ENCODE data around the gene SAXO1. TPM values are rescaled to one million over a fixed set of nuclear protein-coding genes. Genes with fewer than 3 reads are reported as not detected.

The SAXO1 gene
- total and polyA plus RNA-seq, 12 donors, result under 0.01 to 0.94 (median 0.23) TPM; not detected in 4

- H3K36me3 ChIP-seq (replicated peaks in 1 of 2), result no peaks in the 10 kb centered on the region
- H3K27me3 ChIP-seq, result no peaks in the 10 kb centered on the region
- intact Hi-C loops (cut with DNase I), result no loop called here
- H3K27ac ChIP-seq, result no peak overlapping the region
- no peak for DNase-seq
- 90 to 97% (median 93%) methylated on average over 9 of the region's 9 CpGs for WGBS, 4 donors
- no peak for TF ChIP-seq CTCF (IDR thresholded peaks at IDR 0.05)
- no peak for TF ChIP-seq POLR2A (IDR thresholded peaks at IDR 0.05)
- peaks cover 0 to 4% (median 0%) of the 10 kb centered on the region in 3 donors for H3K9me3 ChIP-seq (replicated peaks in 1 of 3)
- H3K4me1 ChIP-seq (replicated peaks in 1 of 2), result no peaks in the 10 kb centered on the region
- H3K4me3 ChIP-seq, result no peak overlapping the region
These were observed 127.0 kb downstream of the SAXO1 start for GRCh38 chr9:18905883-18906629.

DNA sequence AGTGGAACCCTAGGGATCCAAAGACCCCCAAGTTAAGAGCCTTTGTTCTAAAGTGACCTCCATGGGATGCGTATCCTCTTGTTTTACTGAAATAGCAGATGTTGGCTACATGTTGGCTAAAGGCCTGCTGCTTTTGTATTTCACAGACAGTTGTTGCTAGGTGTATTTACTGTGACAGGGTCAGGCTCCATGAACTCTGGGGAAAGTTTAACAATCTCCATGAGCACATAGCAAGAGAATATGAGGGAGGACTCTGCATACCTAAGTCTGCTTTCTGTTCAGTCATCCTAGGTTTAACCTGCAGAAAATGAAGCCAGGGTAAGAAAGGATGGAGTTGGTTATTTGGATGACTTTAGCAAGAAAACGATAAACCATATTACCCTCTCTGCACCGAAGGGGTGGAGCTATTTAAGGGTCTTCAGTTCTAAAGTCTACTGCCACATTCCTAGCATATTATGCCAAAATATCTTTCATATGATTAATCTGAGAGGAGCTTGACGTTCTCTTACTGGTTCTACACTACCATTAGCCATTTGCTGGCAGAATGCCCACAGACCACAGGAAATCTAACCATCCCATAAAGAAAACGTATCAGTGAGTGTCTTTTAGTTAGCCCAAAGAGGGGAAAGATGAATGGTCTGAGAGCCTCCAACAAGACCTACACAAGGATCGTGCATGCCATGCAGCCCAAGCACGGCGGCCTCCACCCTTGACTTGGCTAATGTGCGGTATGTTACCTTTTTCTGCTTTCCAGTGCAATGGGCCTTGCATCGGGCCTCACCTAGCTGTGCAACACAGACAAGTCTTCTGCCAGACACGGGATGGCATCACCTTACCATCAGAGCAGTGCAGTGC is 127.8 kb downstream of the SAXO1 start:
- H3K9me3 ChIP-seq (replicated peaks in 1 of 3), result peaks cover 0 to 4% (median 0%) of the 10 kb centered on the region in 3 donors
- no peaks in the 10 kb centered on the region for H3K27me3 ChIP-seq
- no peak for TF ChIP-seq CTCF (IDR thresholded peaks at IDR 0.05)
- TF ChIP-seq POLR2A (IDR thresholded peaks at IDR 0.05), result no peak
- H3K27ac ChIP-seq, result no peak overlapping the region
- WGBS, 4 donors, result 83 to 95% (median 92%) methylated on average over 10 to 11 of the region's 11 CpGs
- H3K4me1 ChIP-seq (replicated peaks in 1 of 2), result no peaks in the 10 kb centered on the region
- H3K4me3 ChIP-seq, result no peak overlapping the region
- intact Hi-C loops (cut with DNase I), result no loop called here
- no peaks in the 10 kb centered on the region for H3K36me3 ChIP-seq (replicated peaks in 1 of 2)
- no peak for DNase-seq

GRCh38 chr9:18903450-18903849 is 129.6 kb downstream of the SAXO1 start:
- intact Hi-C loops (cut with DNase I), result no loop called here
- DNase-seq, result no peak
- Histone ChIP-seq H3K36me3 (replicated peaks in 1 of 2) (no peaks in the 10 kb centered on the region), H3K4me3 (no peak overlapping the region), H3K9me3 (replicated peaks in 1 of 3) (peaks cover 0 to 4% (median 0%) of the 10 kb centered on the region in 3 donors), H3K27ac (no peak overlapping the region), H3K27me3 (no peaks in the 10 kb centered on the region), H3K4me1 (replicated peaks in 1 of 2) (no peaks in the 10 kb centered on the region)
- 89 to 98% (median 93%) methylated on average over 2 of the region's 2 CpGs for WGBS, 4 donors
- TF ChIP-seq POLR2A (IDR thresholded peaks at IDR 0.05) (no peak), CTCF (IDR thresholded peaks at IDR 0.05) (no peak)

GRCh38 chr9:18896531-18897179 is 136.4 kb downstream of the SAXO1 start:
- intact Hi-C loops (cut with DNase I), result no loop called here
- Histone ChIP-seq H3K36me3 (replicated peaks in 1 of 2) (no peaks in the 10 kb centered on the region), H3K4me1 (replicated peaks in 1 of 2) (no peaks in the 10 kb centered on the region), H3K4me3 (no peak overlapping the region), H3K9me3 (replicated peaks in 1 of 3) (peaks cover 0 to 4% (median 0%) of the 10 kb centered on the region in 3 donors), H3K27me3 (no peaks in the 10 kb centered on the region), H3K27ac (no peak overlapping the region)
- DNase-seq, result no peak
- WGBS, 4 donors, result 89 to 100% (median 96%) methylated on average over 1 to 2 of the region's 2 CpGs
- no peak for TF ChIP-seq POLR2A (IDR thresholded peaks at IDR 0.05)

All from adrenal gland (tissue), 12 donors.